PC-9 (cell line): ENCODE results near the gene ZNF580.

ENCODE experiments used
- EZH2 ChIP-seq: fragments of 200-600 bp; sonication (generic); IDR thresholded peaks from 2 replicates; pipeline ENCODE4 v1.8.0; 2017; ENCODE audit warnings: antibody characterized with exemption, low read depth
- TF ChIP-seq, protein P1 (sequence below): fragments of 200-600 bp; sonication (generic); conservative IDR thresholded peaks from 2 replicates; pipeline ENCODE4 v1.6.1; 2017; ENCODE audit warnings: mixed run types, antibody characterized with exemption, mild to moderate bottlenecking, moderate library complexity

GRCh38 chr19:55683449-55684261, 42.9 kb downstream of the ZNF580 start:
- TF ChIP-seq, protein P1, sequence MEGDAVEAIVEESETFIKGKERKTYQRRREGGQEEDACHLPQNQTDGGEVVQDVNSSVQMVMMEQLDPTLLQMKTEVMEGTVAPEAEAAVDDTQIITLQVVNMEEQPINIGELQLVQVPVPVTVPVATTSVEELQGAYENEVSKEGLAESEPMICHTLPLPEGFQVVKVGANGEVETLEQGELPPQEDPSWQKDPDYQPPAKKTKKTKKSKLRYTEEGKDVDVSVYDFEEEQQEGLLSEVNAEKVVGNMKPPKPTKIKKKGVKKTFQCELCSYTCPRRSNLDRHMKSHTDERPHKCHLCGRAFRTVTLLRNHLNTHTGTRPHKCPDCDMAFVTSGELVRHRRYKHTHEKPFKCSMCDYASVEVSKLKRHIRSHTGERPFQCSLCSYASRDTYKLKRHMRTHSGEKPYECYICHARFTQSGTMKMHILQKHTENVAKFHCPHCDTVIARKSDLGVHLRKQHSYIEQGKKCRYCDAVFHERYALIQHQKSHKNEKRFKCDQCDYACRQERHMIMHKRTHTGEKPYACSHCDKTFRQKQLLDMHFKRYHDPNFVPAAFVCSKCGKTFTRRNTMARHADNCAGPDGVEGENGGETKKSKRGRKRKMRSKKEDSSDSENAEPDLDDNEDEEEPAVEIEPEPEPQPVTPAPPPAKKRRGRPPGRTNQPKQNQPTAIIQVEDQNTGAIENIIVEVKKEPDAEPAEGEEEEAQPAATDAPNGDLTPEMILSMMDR = no peak
- TF ChIP-seq EZH2 = no peak
